Fibroblast of lung (primary cell): ENCODE measurements around the gene ZNG1C.
"Not testable (repeated sequence)": the region's sequence is repeated elsewhere in the genome, so short reads cannot be mapped to it uniquely, and the experiment has no call there.

Experiments
- CTCF ChIP-seq, 2 donors: IDR thresholded peaks in 1 of 2; conservative IDR thresholded peaks in 1 of 2; 1 replicate in 1 of 2; 2 replicates in 1 of 2; pipeline ENCODE4 v1.5.1; 2011 to 2012; ENCODE audit warnings: low read length in 2 of 2, control low read depth in 1 of 2, inconsistent platforms in 1 of 2, low read depth in 1 of 2, mild to moderate bottlenecking in 1 of 2
- EZH2 ChIP-seq: IDR thresholded peaks from 2 replicates; pipeline ENCODE4 v1.5.1; 2012; ENCODE audit warnings: low read length, control low read depth, mild to moderate bottlenecking; ENCODE audit errors: missing control alignments

GRCh38 chr9:68318209-68318608 is 76.4 kb downstream of the ZNG1C start:
- TF ChIP-seq CTCF (conservative IDR thresholded peaks at IDR 0.05 in 1 of 2, IDR thresholded peaks at IDR 0.05 in 1 of 2; ENCODE audit: low read depth in 1 of 2, low read length in 2 of 2); EZH2: not testable (repeated sequence)
